GM19099 (cell line): ENCODE results near the gene SEC16A.
A peak's percentile ranks its signal among the peaks of the same experiment; 100 is the strongest.

ENCODE experiments used
- POLR2A ChIP-seq: IDR thresholded peaks from 3 replicates; pipeline ENCODE4 v1.6.1; 2011; ENCODE audit warnings: low read depth; ENCODE audit not compliant: insufficient read length; ENCODE audit errors: extremely low read depth

Gene SEC16A

DNA sequence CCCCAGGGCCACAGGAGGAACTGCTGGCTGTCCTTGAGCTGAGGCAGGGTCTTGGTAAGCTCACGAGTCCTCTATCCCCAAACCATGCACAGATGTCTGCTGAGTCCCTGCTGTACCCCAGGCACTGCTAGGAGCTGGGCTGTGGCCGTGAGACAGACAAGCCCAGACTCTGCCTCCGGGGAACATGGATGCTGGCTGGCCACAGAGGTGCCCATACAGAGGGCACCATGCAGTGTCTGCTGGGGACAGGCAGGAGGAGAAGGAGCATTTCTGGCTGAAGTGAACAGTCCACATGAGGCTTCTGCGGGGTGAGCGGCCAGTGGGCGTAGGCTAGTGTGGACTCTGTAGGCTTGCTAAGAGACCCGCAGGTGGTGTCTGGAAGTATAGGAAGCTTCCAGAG, 4.8 kb upstream of the SEC16A start:
- TF ChIP-seq POLR2A, result no peak

DNA sequence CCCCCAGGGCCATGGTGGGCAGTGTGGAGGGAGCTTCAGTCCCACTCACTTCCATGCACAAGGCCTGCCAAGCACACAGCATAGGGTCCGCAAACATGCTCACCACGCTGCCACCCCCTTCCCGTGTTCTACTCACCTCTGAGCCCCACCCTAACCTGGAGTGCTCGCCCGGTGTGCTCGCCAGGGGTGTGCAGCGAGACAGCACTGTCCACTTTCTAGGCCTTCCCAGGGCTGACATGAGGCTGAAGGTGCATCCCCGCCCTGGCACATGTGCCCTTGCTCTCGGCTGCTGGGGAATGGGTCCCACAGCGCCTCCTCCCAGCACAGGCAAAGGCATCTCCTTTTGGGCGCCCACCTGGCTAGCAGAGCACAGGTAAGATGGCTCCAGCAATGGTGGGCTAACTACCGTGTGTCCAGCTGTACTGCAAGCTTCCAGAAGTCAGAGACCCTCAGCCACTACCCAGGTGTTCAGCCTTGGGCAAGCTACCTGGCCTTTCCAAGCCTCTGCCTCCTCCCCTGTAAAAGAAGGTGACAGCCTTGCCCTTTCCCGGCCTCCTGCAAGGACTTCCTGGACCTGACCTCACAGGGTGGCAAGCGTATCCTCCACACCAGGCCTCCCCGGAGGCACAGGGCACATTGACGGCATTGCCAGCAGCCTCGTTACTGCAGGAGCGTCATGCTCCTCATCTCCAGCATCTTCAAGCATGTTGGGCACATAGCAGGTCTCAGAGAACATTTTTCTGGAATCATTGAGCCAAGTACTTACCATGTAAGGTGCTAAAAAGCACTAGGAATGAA, 4.2 kb upstream of the SEC16A start:
- no peak for TF ChIP-seq POLR2A

DNA sequence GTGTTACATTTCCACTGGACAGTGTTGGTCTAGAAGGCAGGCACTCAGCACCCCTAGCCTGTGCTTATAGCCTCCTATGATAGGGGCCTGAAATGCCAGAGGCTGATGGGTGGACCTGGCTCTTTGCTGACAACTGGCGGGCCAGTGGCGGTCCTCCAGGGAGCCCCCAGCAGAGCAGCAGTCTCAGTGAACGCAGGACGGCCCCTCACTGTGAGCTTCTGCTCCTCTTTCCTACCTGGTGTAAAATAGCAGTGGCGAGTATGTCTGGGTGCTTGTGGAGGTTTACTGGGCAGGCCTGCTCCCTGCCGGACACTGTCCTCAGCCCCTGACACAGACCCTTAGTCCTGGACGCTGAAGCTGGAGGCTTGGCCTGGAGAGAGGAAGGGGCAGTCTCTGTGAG, 3.3 kb upstream of the SEC16A start:
- no peak for TF ChIP-seq POLR2A

DNA sequence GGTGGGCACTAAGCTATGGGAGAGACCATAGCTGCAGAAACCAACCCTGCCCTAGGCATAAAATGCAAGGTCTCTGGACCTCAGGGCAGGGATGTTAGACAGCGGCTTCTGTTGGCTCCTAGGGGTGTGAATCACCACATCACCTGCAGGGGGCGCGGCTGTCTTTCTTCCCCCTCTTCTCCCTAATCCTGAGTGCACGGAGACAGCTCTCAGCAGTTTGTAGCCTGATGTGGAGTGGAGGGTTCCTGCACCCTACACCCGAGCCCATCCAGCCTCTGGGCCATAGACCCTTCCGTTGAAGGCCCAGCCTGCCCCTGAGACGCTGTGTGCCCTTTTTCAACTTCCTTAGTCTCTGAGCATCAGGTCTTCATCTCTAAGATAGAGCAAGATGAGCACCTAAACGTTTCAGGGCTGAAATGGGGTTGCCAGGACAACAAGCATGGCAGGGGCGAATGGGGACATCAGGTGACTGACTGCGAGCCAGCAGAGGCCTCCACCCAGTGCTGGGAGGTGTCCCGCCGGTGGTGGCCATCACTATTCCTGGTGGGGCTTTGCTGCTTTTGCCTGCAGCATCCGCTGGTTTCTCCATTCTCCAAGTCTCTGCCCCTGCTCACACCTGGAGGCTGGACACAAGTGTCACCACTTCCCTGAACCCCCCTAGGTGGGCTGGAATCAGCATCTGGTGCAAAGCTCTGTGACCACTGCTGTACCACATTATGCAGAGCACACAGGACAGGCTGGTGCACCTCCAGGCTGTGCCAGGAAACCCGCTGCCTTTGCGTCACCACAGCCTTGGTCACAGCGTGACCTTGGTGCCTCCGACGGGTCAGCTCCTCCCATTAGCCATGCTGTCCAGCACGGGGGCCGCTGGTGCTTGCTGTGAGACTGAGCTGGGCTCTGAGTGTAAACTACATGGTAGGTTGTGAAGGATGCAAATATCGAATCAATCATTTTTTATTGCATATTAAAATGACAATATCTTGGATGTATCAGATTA, 2.5 kb upstream of the SEC16A start:
- no peak for TF ChIP-seq POLR2A

DNA sequence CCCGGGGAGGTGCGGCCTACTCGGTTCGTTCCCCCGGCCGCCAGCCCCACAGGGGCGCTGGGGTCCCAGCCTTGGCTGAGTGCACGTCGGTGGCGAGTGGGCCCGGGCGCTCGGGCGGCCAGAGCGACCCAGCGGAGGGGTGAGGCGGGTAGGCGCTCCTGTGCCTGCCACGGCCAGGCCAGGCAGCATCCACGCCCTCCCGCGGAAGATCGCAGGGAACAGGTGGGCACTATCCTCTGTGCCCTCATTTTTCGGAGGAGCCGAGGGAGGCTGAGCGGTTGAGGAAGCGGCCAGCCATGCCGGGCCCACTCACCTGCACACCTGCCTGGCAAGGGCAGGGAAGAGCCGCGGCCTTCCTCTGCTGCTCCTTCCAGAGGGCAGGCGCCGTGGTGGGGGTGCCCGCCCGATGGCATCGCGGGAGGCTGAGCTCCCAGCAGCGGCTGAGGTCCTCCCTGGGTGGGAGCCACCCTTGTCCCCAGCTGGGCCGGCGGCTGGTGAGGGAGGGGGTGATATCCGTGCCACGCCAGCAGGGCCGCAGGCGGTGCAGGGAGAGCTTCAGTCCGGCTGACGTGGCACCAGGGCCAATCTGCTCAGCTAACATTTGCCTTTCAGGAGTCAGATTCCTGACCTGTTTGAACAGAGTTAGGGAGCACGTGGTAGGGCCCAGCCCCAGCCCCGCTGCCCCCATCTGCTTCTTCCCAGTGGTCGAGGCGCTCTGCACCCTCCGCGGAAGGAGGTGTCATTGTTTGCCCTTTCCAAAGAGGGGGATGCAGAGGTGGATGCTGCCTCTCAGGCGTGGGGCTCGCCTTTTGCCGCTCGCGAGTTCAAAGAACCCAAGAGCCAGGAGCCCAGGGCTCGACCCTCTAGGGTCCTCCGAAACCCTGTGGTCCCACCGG, 1.6 kb upstream of the SEC16A start:
- no peak for TF ChIP-seq POLR2A

DNA sequence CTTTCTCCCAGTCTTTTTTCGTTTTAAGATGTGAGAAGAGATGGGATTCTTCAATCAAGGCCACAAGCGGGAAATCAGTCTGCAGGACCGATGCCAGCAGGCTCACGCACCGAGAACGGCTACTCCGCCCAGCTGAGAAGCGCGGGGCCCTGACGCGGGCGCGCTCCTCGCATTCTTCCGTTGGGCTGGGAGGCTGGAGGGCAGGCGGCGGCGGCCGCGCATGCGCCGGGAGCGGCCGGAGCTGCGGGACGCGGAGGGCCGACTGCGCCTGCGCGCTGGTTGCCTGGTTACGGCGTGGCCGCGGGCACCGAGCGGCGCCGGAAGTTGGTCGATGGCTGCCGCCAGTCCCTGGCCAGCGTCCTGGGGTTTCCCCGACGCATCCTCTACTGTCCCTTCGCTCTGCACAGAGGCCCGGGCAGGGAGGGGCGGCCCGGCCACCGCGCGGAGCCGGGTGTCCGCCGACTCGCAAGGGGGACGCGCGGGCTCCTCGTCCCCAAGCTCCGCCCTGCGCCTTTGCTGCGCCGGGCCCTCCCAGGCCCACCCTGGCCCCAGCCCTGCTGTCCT, 831 bp upstream of the SEC16A start:
- peak; percentile 61 for TF ChIP-seq POLR2A

DNA sequence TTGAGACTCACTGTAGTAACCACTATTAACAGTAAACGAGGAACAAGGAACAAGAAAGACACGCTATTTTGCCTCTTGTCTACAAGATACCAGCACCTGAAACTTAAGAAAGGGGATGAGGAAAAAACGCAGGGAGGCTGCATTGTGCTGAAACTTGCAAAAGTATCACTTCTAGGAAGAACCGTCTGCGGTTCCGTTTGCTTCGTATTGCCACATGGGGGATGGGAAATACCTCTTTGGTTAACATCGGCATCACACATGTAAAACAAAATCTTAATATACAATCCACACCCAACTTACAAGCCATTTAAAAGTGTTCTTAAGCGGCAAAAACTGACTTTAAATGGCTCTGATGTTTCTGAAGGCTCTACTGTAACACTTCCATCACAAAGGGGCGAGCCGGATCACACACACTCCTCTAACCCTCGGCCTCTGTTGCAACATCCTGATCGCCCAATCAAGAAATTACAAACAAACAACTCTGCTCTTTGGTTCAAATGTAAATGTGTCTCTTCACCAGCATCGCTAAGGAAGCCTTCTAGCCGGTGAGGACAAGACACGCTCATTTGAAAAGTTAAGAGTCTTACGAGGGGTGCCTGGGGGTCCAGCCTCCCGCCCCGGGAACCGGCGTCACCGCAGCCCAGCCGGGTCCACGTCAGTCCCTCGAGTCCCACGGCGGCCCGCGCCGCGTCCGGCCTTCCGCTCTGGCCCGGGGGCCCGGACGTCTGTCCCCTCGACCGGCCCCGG, 621 bp downstream of the SEC16A start:
- TF ChIP-seq POLR2A, result no peak

DNA sequence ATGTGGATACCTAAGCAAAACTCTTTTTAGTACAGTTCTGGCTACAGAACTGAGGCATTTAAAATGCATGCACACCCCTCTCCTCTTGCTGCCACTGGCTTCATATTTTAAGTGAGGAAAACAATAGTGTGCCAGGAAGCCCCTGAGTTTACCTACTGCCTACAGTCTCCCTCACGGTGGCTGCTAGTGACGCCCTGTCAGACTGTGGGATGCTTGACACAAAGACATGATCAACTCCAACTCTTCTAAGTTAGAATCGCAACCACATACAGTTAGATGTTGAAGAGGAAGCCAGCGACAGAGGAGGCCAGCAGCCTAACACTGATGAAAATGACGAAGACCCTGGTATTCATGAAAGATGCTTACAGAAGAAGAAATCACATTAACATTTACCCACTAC, 1.3 kb downstream of the SEC16A start:
- TF ChIP-seq POLR2A, result no peak

DNA sequence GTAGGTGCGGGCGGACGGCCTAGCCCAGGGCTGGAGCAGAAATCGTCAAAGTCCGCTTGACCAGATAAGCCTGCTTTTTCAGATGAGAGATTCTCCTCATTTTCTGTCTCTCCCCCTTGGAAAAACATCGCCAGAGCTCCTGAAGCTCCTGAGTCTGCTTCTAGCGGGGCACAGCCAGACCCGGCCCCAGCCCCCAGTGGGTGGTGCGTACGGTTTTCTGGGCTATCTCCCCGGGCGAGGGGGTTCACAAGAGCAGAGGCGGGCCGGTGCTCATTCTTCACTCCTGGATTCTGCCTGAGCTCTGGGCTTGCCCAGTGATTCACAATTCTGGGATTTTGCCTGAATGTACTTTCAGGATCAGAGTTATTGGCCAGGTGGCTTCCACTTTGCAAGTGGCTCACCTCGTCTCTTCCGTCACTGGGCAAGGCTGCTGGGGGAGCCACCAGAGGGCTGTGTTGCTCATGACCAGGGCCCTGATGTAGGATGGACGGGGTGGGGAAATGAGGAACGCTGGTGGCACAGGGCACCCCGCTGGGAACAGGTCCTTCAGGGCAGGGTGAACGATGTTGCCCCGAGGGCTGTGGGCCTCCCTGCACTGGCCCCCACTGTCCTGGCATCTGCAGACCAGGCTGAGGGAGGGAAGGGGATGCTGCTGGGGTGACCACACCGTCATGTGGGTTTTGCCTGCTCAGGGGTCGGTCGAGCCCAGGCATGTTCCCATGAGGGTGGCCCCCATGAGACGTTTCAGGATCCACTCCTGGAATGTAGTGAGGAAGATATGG, 6.3 kb downstream of the SEC16A start:
- TF ChIP-seq POLR2A, result no peak

DNA sequence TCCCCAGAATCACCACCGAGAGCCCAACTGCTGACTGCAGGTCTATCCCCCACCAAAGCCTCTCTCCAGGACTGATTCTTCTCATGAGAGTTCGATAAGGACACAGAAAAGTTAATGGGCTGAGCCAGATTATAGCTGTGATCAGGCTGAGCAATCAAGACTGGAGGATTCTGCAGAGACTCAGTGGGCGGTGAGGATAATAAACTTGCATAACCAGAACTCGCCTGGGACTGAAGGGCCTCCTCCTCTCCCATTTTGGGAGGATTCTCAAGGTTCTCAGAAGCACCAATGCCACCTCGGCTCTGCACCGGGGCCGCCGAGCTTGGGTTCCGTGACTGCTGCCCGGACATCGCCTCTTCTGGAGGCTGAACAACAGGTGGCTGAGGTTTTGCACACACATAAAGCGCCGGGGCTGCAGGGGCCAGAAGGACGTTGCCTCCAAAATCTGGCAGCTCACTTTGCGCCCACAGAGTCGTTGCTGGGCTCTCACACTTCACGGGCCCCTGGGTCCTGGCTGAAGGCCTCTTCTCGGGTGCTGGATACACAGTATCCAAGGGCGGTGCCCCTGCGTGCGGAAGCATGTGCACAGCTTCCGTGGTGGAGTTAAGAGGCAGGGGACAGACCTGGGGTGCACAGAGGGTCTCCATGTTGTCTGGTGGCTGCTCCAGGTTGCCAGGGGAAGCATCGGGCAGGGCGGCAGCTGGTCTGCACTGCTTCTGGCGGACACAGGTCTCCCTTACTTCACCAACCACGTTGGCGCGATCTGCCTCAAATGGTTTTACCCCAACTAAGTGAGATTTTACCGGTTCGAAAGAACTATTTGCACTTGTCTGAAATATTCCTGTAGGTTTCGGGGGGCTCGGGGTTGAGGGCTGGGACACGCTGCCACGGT, 7.6 kb downstream of the SEC16A start:
- no peak for TF ChIP-seq POLR2A

DNA sequence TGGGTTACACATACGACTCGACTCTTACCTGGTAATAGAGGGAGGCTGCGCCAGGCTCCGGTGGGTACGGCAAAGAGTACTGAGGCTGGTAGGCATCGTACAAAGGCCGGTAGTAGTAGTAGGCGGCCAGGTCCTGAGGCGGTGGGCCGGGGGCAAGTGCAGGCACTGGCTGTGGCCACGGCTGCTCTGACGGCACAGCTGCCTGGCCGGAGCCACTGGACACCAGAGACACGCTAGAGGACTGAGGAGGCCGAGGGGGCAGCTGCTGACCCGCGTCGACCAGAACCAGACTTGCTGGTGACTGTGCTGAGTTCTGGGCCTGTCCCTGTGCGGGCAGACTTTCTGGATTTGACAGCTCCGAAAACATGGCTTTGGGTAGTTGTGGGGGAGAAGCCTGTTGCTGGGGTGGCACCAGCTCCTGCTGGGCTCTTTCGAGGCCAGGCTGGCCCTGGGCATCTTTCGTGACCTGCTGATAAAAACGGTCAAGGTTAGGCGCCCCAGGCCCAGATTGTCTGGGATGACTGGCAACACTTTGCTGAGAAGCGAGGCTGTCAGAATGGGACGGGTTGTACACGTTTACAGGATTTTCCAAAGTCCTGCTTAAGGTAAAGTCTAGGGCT, 8.7 kb downstream of the SEC16A start:
- TF ChIP-seq POLR2A, result no peak

DNA sequence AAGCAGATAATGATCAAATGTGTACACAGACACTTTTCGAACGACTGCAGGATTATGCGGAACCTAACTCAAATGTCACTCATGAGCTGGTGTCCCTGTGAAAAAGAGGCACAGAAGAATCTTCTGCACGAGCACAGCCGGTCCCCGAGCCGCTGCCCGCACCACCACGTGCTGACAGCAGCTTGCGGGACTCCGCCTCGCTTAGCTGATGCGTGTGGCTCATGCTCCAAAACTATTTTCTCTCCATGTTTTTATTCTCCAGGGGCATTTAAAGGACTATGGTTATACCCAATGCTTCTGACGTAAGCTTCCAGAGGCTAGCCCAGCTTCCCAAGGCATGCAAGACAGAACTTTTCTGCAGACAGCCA, 9.5 kb downstream of the SEC16A start:
- no peak for TF ChIP-seq POLR2A
